Mesodermal cell (in vitro differentiated cells): ENCODE data around the gene FOXO6.

Source experiments
- H3K27ac ChIP-seq: 2 replicates; pipeline ENCODE4 v1.7.0; 2013; ENCODE audit warnings: mild to moderate bottlenecking, low read depth, low read length, moderate library complexity; ENCODE audit not compliant: severe bottlenecking
- H3K36me3 ChIP-seq: 2 replicates; pipeline ENCODE4 v1.7.1; 2013; ENCODE audit warnings: mild to moderate bottlenecking, low read length, moderate library complexity; ENCODE audit not compliant: control insufficient read depth, insufficient read depth
- H3K4me1 ChIP-seq: one replicate; pipeline ENCODE4 v1.7.1; 2013; ENCODE audit warnings: mild to moderate bottlenecking, low read length; ENCODE audit not compliant: insufficient read depth, control insufficient read depth, poor library complexity, severe bottlenecking
- H3K4me3 ChIP-seq: 2 replicates; pipeline ENCODE4 v1.7.0; 2013; ENCODE audit warnings: low read length, control low read depth, mild to moderate bottlenecking; ENCODE audit not compliant: insufficient read depth, poor library complexity, severe bottlenecking; ENCODE audit errors: extremely low read depth
- H3K9me3 ChIP-seq: 2 replicates; pipeline ENCODE4 v1.7.1; 2013; ENCODE audit warnings: mild to moderate bottlenecking, low read length, moderate library complexity; ENCODE audit not compliant: control insufficient read depth
- whole genome bisulfite sequencing, 2 experiments: methylation state at CpG; one replicate each; pipeline ENCODE4 v1.1.5; 2013; ENCODE audit warnings: missing lambda C conversion rate in 2 of 2; ENCODE audit not compliant: insufficient coverage in 2 of 2; 5-methylcytosine and 5-hydroxymethylcytosine counted together

Gene FOXO6

DNA sequence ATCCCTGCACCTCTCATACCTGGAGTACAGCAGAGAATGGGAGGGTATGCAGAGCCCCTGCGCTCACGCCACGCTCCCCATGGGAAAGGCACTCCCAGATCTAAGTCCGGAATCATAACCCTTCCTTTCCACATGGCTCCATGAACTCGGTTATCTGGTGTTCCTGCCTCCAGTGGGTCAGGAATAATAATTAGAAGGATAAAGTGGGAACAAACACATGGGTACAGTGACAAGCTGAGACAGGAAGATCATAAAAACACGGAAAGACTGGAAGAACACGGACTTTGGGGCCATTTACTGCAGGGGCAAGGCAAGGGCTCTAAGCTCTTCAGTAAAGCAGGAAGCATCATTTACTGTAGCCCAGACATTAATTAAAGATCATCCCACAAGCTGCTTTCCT lies 48.6 kb downstream of the FOXO6 start:
- no peaks in the 10 kb centered on the region for H3K36me3 ChIP-seq
- peaks cover 4% of the 10 kb centered on the region for H3K9me3 ChIP-seq
- WGBS, 2 experiments = 87 to 94% methylated on average over 4 to 6 of the region's 7 CpGs
- no peak overlapping the region for H3K4me3 ChIP-seq
- no peak overlapping the region for H3K27ac ChIP-seq
- peaks cover 13% of the 10 kb centered on the region for H3K4me1 ChIP-seq

DNA sequence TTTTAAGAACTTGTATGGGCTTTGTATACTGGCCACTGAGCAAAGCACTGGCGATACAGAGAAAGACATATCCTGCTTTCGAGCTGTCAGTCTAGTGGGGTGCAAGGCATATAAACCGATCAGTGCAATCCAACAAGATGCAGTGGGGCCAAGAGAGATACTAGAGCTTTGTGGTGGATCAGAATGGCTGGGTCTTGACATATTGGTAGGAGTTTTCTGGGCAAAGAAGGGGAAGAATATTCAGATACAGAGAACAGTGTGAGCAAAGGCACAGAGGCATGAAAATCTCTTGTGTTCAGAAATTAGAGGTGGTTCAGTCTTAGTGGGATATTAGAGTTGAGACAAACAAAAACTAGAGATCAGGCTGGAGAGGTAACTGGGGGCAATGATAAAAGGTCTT lies 49.2 kb downstream of the FOXO6 start:
- peaks cover 10% of the 10 kb centered on the region for H3K4me1 ChIP-seq
- 96 to 100% methylated on average over 3 of the region's 3 CpGs for WGBS, 2 experiments

DNA sequence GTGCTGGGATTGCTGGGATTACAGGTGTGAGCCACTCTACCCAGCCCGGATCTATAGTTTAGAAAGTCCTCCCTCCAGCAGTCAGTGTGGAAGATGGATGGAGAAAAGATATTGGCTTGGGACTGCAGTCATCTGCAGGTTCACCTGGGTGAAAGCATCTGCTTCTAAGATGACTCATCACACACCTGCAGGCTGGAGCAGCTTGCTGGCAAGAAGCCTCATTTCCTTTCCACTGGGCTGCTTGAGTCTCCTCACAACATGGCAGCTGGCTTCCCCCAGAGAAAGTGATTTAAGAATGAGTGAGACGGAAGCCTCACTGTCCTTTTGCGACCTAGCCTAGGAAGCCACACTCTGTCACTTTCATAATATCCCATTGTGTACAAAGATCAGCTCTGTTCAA lies 50.0 kb downstream of the FOXO6 start:
- Histone ChIP-seq H3K9me3 (peaks cover 4% of the 10 kb centered on the region), H3K4me3 (no peak overlapping the region), H3K4me1 (peaks cover 10% of the 10 kb centered on the region), H3K27ac (no peak overlapping the region), H3K36me3 (no peaks in the 10 kb centered on the region)
- WGBS, 2 experiments = 80 to 100% methylated on average over 1 to 2 of the region's 3 CpGs

More for the DNA sequence above, 49.2 kb downstream of the FOXO6 start:
- no peak overlapping the region for H3K27ac ChIP-seq
- H3K4me3 ChIP-seq = no peak overlapping the region
- peaks cover 4% of the 10 kb centered on the region for H3K9me3 ChIP-seq
- H3K36me3 ChIP-seq = no peaks in the 10 kb centered on the region

GRCh38 chr1:41412748-41413147 lies 51.5 kb downstream of the FOXO6 start:
- Histone ChIP-seq H3K27ac (no peak overlapping the region), H3K36me3 (no peaks in the 10 kb centered on the region), H3K4me1 (peaks cover 10% of the 10 kb centered on the region), H3K4me3 (no peak overlapping the region), H3K9me3 (peaks cover 4% of the 10 kb centered on the region)
- WGBS, 2 experiments = 59 to 62% methylated on average over 6 to 7 of the region's 8 CpGs

DNA sequence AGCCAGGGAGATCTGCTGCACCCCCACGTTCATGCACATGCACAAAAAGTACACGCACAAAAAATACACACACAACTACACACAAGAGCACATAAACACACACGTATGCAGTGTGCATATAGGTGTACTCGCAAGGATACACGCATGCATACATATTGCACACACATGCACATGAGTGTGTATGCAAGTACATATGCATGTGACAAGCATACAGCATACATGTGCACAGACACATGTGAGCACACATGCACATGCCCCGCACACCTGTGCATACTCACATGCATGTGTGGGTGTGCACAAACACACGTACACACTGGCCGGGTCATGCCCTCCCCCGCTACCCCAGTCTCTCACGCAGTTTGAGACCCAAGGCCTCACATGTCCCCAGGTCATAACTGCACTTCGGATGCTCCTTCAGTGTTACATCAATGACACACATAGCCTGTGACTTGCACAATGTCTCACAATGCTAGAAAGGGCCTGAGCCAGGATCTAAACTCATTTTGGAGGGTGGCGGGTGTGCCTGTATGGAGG lies 52.6 kb downstream of the FOXO6 start:
- H3K4me1 ChIP-seq = peaks cover 10% of the 10 kb centered on the region
- no peaks in the 10 kb centered on the region for H3K36me3 ChIP-seq
- WGBS, 2 experiments = 95% methylated on average over 6 to 10 of the region's 12 CpGs
- H3K27ac ChIP-seq = no peak overlapping the region
- H3K4me3 ChIP-seq = no peak overlapping the region
- H3K9me3 ChIP-seq = peaks cover 4% of the 10 kb centered on the region

GRCh38 chr1:41414296-41414695 lies 53.1 kb downstream of the FOXO6 start:
- whole genome bisulfite sequencing, 2 experiments = 100% methylated on average over 3 of the region's 3 CpGs
- Histone ChIP-seq H3K9me3 (peaks cover 4% of the 10 kb centered on the region), H3K36me3 (no peaks in the 10 kb centered on the region), H3K4me3 (no peak overlapping the region), H3K4me1 (peaks cover 10% of the 10 kb centered on the region), H3K27ac (no peak overlapping the region)

- H3K9me3 ChIP-seq = peaks cover 4% of the 10 kb centered on the region
- H3K27ac ChIP-seq = no peak overlapping the region
- WGBS, 2 experiments = 89 to 90% methylated on average over 5 to 6 of the region's 7 CpGs
- peaks cover 10% of the 10 kb centered on the region for H3K4me1 ChIP-seq
- H3K36me3 ChIP-seq = no peaks in the 10 kb centered on the region
- H3K4me3 ChIP-seq = no peak overlapping the region
These were observed 53.6 kb downstream of the FOXO6 start for GRCh38 chr1:41414716-41415306.

DNA sequence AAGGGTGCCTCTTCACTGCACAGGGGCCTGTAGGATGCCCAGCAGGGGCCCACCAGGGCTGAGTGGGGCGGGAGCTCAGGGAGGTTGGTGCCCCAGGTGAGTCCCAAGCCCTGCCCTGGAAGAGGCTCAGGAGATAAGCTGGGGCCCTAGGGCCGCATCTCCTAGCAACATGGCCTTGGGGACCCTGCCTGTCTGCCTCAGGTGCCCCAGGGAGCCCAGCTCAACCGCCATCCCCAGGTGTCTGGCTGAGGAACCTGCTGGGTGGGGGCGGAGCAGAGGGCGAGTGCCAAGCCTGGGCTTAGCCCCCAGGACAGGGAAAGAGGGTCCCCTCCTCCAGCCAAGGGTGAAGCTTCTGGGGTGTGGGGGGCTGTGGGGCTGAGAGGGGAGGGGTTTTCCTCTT lies 54.8 kb downstream of the FOXO6 start:
- H3K4me1 ChIP-seq = peaks cover 10% of the 10 kb centered on the region
- H3K36me3 ChIP-seq = no peaks in the 10 kb centered on the region
- no peak overlapping the region for H3K4me3 ChIP-seq
- no peak overlapping the region for H3K27ac ChIP-seq
- peaks cover 4% of the 10 kb centered on the region for H3K9me3 ChIP-seq
- 87% methylated on average over 2 of the region's 5 CpGs for WGBS, 2 experiments

DNA sequence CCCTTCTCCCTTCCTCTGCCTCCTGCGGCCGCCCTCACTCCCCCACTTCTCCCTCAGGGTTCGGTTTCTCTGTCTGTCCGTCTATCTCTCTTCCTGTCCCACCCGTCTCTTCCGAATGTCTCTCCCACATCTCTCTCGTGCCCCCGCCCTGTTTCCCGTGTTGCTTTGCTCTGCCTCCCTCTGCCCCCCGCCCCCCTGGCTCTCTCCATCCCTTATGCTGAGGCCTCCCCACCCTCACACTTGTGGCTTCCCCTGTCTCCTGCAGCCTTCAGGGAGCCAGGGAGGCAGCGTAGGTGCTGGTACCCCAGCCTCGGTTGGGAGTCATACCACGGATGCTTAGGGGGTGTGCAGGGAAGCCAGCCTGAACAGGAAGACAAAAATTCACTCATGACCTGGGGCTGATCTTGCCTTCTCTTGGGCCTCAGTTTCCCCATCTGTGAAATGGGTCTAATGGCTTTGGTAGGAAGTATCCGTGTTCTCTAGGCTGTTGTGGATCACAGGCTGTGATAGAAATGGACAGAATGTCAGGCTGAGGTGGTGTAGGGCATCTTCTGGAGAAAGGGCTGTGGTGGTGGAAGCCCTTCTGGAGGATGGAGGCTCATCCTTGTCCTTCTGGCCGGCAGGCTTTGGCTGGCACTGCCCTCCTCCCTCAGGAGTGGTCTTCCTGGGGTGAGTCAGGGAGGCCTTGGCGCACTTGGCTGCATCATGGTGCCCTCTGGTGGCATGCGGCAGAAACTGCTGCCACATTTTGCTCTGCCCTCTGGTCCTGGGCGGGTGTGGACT lies 55.5 kb downstream of the FOXO6 start:
- 53 to 68% methylated on average over 9 to 14 of the region's 18 CpGs for WGBS, 2 experiments
- Histone ChIP-seq H3K36me3 (no peaks in the 10 kb centered on the region), H3K27ac (no peak overlapping the region), H3K4me1 (peaks cover 10% of the 10 kb centered on the region), H3K4me3 (no peak overlapping the region), H3K9me3 (no peaks in the 10 kb centered on the region)

- peaks cover 9% of the 10 kb centered on the region for H3K4me1 ChIP-seq
- H3K36me3 ChIP-seq = no peaks in the 10 kb centered on the region
- no peak overlapping the region for H3K4me3 ChIP-seq
- H3K27ac ChIP-seq = no peak overlapping the region
- WGBS, 2 experiments = 0% methylated on average over 1 of the region's 1 CpG
- H3K9me3 ChIP-seq = no peaks in the 10 kb centered on the region
These were observed 56.1 kb downstream of the FOXO6 start for GRCh38 chr1:41417335-41417682.

GRCh38 chr1:41417746-41418145 lies 56.5 kb downstream of the FOXO6 start:
- Histone ChIP-seq H3K4me1 (peaks cover 4% of the 10 kb centered on the region), H3K36me3 (no peaks in the 10 kb centered on the region), H3K9me3 (no peaks in the 10 kb centered on the region), H3K27ac (no peak overlapping the region), H3K4me3 (no peak overlapping the region)
- 81 to 89% methylated on average over 5 to 6 of the region's 6 CpGs for WGBS, 2 experiments
